HepG2 (cell line): Measurements from ENCODE around the gene NDOR1. TPM values are rescaled to one million over a fixed set of nuclear protein-coding genes. Genes with fewer than 3 reads are reported as not detected.

ENCODE experiments used
- CCDC6 ChIP-seq: sonication (generic); formaldehyde crosslinking; IDR thresholded peaks from 2 replicates; pipeline ENCODE4 v1.8.1; 2022; ENCODE audit warnings: mild to moderate bottlenecking, missing genetic modification reagents, moderate library complexity
- HNRNPK ChIP-seq: fragments of 200-400 bp; formaldehyde crosslinking; IDR thresholded peaks from 2 replicates; pipeline ENCODE4 v1.6.1; 2018; ENCODE audit warnings: low read length, low read depth, moderate library complexity, mild to moderate bottlenecking; ENCODE audit not compliant: poor library complexity, severe bottlenecking
- MED13 ChIP-seq: sonication (generic); formaldehyde crosslinking; IDR thresholded peaks from 2 replicates; pipeline ENCODE4 v1.5.0; 2020; ENCODE audit warnings: missing genetic modification reagents
- SSRP1 ChIP-seq: IDR thresholded peaks from 2 replicates; pipeline ENCODE4 v1.6.1; 2016; ENCODE audit warnings: control low read depth
- ZNF101 ChIP-seq: sonication (generic); formaldehyde crosslinking; IDR thresholded peaks from 2 replicates; pipeline ENCODE4 v1.4.0; 2020; ENCODE audit warnings: mild to moderate bottlenecking, low read depth, missing genetic modification reagents, borderline replicate concordance
- ZNF124 ChIP-seq: sonication (generic); formaldehyde crosslinking; IDR thresholded peaks from 2 replicates; pipeline ENCODE4 v1.4.0; 2020; ENCODE audit warnings: missing genetic modification reagents
- ZNF382 ChIP-seq: sonication (generic); formaldehyde crosslinking; IDR thresholded peaks from 2 replicates; pipeline ENCODE4 v1.5.0; 2020; ENCODE audit warnings: missing genetic modification reagents, mild to moderate bottlenecking, borderline replicate concordance
- ZNF879 ChIP-seq: sonication (generic); formaldehyde crosslinking; IDR thresholded peaks from 2 replicates; pipeline ENCODE4 v1.8.1; 2023; ENCODE audit warnings: missing genetic modification reagents
- polyA plus RNA-seq, 8 experiments: library from polyadenylated mRNA; depleted of rRNA in 3 of 8; stranded (reverse) in 7 of 8; unstranded in 1 of 8; fragments of >200 nt; fragmentation: Illumina TruSeq in 4 of 8; extraction: Trizol in 4 of 8; gene quantifications; 2 replicates each; pipeline versions ENCODE4 v1.2.1 to v1.2.3, GENCODE V29; 2011 to 2016; ENCODE audit warnings: low read depth in 4 of 8, missing spikeins in 1 of 8, mixed read lengths in 1 of 8; ENCODE audit not compliant: insufficient read depth in 1 of 8
- total RNA-seq, 5 experiments: library from RNA; depleted of rRNA; stranded (reverse); fragments of >200 nt; fragmentation: Illumina TruSeq; extraction: Trizol; gene quantifications; 2 replicates each; pipeline ENCODE4 v1.2.3, GENCODE V29; 2016; ENCODE audit warnings: low read depth in 1 of 5
- TF ChIP-seq, protein P1 (sequence below): sonication (generic); formaldehyde crosslinking; IDR thresholded peaks from 2 replicates; pipeline ENCODE4 v1.5.0; 2020; ENCODE audit warnings: mild to moderate bottlenecking, missing genetic modification reagents, borderline replicate concordance
- TF ChIP-seq, protein P2 (sequence below): sonication (generic); formaldehyde crosslinking; IDR thresholded peaks from 2 replicates; pipeline ENCODE4 v1.5.0; 2020; ENCODE audit warnings: mild to moderate bottlenecking, missing genetic modification reagents
- TF ChIP-seq, protein P3 (sequence below), 2 experiments: sonication (generic) in 1 of 2; formaldehyde crosslinking in 1 of 2; IDR thresholded peaks; 2 replicates each; pipeline versions ENCODE4 v1.4.0 to v1.6.1; 2018 to 2020; ENCODE audit warnings: missing genetic modification reagents in 2 of 2, borderline replicate concordance in 1 of 2, low read depth in 1 of 2, mild to moderate bottlenecking in 1 of 2, missing biosample characterization in 1 of 2
- TF ChIP-seq, protein P4 (sequence below): sonication (generic); formaldehyde crosslinking; IDR thresholded peaks from 2 replicates; pipeline ENCODE4 v1.4.0; 2020; ENCODE audit warnings: missing genetic modification reagents, borderline replicate concordance

The NDOR1 gene
- total and polyA plus RNA-seq, 2 of the 13 experiments (the other 11 are each of a cell fraction or from before 2014, with no cell fraction given) = 3.6 to 8.7 TPM

DNA sequence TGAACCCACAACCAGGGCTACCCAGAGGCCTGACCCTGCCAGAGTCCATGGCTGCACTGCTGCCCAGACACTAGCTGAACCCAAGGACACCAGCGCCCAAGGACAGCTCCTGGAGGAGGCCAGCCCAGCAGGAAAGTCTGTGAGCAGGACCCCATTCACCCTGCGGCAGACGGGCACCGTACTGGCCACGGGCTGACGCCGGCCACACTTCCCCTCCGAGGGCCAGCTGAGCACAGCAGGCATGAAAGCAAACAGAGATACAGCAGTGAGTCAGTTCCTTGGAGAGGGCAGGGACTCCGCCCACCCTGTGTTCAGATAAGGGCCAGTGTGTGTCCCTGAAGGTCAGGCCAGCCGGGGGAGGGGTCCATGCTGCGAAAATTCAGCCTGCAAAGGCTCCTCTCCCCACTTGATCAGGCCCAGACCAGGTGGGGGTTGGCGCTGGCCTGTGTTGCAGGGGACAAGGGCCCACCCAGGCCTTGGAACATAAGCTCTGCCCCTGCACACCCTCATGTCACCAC, 13.3 kb downstream of the NDOR1 start (continued):
- TF ChIP-seq MED13 (no peak), ZNF382 (CRISPR knock-in tag) (no peak), HNRNPK (no peak), ZNF879 (CRISPR knock-in tag) (no peak), ZNF124 (CRISPR knock-in tag) (0 out of 2 replicates have a peak, but pooled peaks have one; percentile 60), ZNF101 (no peak), CCDC6 (CRISPR knock-in tag) (no peak), SSRP1 (CRISPR knock-in tag) (no peak; the same call in 1 of the 2 replicates)
- TF ChIP-seq, protein P1, sequence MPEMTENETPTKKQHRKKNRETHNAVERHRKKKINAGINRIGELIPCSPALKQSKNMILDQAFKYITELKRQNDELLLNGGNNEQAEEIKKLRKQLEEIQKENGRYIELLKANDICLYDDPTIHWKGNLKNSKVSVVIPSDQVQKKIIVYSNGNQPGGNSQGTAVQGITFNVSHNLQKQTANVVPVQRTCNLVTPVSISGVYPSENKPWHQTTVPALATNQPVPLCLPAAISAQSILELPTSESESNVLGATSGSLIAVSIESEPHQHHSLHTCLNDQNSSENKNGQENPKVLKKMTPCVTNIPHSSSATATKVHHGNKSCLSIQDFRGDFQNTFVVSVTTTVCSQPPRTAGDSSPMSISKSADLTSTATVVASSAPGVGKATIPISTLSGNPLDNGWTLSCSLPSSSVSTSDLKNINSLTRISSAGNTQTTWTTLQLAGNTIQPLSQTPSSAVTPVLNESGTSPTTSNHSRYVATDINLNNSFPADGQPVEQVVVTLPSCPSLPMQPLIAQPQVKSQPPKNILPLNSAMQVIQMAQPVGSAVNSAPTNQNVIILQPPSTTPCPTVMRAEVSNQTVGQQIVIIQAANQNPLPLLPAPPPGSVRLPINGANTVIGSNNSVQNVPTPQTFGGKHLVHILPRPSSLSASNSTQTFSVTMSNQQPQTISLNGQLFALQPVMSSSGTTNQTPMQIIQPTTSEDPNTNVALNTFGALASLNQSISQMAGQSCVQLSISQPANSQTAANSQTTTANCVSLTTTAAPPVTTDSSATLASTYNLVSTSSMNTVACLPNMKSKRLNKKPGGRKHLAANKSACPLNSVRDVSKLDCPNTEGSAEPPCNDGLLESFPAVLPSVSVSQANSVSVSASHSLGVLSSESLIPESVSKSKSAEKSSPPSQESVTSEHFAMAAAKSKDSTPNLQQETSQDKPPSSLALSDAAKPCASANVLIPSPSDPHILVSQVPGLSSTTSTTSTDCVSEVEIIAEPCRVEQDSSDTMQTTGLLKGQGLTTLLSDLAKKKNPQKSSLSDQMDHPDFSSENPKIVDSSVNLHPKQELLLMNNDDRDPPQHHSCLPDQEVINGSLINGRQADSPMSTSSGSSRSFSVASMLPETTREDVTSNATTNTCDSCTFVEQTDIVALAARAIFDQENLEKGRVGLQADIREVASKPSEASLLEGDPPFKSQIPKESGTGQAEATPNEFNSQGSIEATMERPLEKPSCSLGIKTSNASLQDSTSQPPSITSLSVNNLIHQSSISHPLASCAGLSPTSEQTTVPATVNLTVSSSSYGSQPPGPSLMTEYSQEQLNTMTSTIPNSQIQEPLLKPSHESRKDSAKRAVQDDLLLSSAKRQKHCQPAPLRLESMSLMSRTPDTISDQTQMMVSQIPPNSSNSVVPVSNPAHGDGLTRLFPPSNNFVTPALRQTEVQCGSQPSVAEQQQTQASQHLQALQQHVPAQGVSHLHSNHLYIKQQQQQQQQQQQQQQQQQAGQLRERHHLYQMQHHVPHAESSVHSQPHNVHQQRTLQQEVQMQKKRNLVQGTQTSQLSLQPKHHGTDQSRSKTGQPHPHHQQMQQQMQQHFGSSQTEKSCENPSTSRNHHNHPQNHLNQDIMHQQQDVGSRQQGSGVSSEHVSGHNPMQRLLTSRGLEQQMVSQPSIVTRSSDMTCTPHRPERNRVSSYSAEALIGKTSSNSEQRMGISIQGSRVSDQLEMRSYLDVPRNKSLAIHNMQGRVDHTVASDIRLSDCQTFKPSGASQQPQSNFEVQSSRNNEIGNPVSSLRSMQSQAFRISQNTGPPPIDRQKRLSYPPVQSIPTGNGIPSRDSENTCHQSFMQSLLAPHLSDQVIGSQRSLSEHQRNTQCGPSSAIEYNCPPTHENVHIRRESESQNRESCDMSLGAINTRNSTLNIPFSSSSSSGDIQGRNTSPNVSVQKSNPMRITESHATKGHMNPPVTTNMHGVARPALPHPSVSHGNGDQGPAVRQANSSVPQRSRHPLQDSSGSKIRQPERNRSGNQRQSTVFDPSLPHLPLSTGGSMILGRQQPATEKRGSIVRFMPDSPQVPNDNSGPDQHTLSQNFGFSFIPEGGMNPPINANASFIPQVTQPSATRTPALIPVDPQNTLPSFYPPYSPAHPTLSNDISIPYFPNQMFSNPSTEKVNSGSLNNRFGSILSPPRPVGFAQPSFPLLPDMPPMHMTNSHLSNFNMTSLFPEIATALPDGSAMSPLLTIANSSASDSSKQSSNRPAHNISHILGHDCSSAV = no peak
- TF ChIP-seq, protein P2, sequence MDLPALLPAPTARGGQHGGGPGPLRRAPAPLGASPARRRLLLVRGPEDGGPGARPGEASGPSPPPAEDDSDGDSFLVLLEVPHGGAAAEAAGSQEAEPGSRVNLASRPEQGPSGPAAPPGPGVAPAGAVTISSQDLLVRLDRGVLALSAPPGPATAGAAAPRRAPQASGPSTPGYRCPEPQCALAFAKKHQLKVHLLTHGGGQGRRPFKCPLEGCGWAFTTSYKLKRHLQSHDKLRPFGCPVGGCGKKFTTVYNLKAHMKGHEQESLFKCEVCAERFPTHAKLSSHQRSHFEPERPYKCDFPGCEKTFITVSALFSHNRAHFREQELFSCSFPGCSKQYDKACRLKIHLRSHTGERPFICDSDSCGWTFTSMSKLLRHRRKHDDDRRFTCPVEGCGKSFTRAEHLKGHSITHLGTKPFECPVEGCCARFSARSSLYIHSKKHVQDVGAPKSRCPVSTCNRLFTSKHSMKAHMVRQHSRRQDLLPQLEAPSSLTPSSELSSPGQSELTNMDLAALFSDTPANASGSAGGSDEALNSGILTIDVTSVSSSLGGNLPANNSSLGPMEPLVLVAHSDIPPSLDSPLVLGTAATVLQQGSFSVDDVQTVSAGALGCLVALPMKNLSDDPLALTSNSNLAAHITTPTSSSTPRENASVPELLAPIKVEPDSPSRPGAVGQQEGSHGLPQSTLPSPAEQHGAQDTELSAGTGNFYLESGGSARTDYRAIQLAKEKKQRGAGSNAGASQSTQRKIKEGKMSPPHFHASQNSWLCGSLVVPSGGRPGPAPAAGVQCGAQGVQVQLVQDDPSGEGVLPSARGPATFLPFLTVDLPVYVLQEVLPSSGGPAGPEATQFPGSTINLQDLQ (CRISPR knock-in tag) = no peak
- TF ChIP-seq, protein P3, sequence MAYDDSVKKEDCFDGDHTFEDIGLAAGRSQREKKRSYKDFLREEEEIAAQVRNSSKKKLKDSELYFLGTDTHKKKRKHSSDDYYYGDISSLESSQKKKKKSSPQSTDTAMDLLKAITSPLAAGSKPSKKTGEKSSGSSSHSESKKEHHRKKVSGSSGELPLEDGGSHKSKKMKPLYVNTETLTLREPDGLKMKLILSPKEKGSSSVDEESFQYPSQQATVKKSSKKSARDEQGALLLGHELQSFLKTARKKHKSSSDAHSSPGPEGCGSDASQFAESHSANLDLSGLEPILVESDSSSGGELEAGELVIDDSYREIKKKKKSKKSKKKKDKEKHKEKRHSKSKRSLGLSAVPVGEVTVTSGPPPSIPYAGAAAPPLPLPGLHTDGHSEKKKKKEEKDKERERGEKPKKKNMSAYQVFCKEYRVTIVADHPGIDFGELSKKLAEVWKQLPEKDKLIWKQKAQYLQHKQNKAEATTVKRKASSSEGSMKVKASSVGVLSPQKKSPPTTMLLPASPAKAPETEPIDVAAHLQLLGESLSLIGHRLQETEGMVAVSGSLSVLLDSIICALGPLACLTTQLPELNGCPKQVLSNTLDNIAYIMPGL (CRISPR knock-in tag; IDR thresholded peaks at IDR 0.05; ENCODE audit: borderline replicate concordance in 1 of 2, low read depth in 1 of 2) = peak in 1 of 2 experiments; percentile 46; a peak in 1 of 4 replicates
- TF ChIP-seq, protein P4, sequence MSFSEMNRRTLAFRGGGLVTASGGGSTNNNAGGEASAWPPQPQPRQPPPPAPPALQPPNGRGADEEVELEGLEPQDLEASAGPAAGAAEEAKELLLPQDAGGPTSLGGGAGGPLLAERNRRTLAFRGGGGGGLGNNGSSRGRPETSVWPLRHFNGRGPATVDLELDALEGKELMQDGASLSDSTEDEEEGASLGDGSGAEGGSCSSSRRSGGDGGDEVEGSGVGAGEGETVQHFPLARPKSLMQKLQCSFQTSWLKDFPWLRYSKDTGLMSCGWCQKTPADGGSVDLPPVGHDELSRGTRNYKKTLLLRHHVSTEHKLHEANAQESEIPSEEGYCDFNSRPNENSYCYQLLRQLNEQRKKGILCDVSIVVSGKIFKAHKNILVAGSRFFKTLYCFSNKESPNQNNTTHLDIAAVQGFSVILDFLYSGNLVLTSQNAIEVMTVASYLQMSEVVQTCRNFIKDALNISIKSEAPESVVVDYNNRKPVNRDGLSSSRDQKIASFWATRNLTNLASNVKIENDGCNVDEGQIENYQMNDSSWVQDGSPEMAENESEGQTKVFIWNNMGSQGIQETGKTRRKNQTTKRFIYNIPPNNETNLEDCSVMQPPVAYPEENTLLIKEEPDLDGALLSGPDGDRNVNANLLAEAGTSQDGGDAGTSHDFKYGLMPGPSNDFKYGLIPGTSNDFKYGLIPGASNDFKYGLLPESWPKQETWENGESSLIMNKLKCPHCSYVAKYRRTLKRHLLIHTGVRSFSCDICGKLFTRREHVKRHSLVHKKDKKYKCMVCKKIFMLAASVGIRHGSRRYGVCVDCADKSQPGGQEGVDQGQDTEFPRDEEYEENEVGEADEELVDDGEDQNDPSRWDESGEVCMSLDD (CRISPR knock-in tag) = peak; percentile 56; the same call in 1 of the 2 replicates
